Mesodermal cell (in vitro differentiated cells): ENCODE results near the gene ZNF467.

Experiments
- H3K27ac ChIP-seq: 2 replicates; pipeline ENCODE4 v1.7.0; 2013; ENCODE audit warnings: mild to moderate bottlenecking, low read depth, low read length, moderate library complexity; ENCODE audit not compliant: severe bottlenecking
- H3K36me3 ChIP-seq: 2 replicates; pipeline ENCODE4 v1.7.1; 2013; ENCODE audit warnings: mild to moderate bottlenecking, low read length, moderate library complexity; ENCODE audit not compliant: control insufficient read depth, insufficient read depth
- H3K4me1 ChIP-seq: one replicate; pipeline ENCODE4 v1.7.1; 2013; ENCODE audit warnings: mild to moderate bottlenecking, low read length; ENCODE audit not compliant: insufficient read depth, control insufficient read depth, poor library complexity, severe bottlenecking
- H3K4me3 ChIP-seq: 2 replicates; pipeline ENCODE4 v1.7.0; 2013; ENCODE audit warnings: low read length, control low read depth, mild to moderate bottlenecking; ENCODE audit not compliant: insufficient read depth, poor library complexity, severe bottlenecking; ENCODE audit errors: extremely low read depth
- H3K9me3 ChIP-seq: 2 replicates; pipeline ENCODE4 v1.7.1; 2013; ENCODE audit warnings: mild to moderate bottlenecking, low read length, moderate library complexity; ENCODE audit not compliant: control insufficient read depth
- WGBS, 2 experiments: methylation state at CpG; one replicate each; pipeline ENCODE4 v1.1.5; 2013; ENCODE audit warnings: missing lambda C conversion rate in 2 of 2; ENCODE audit not compliant: insufficient coverage in 2 of 2; 5-methylcytosine and 5-hydroxymethylcytosine counted together

Gene ZNF467

DNA sequence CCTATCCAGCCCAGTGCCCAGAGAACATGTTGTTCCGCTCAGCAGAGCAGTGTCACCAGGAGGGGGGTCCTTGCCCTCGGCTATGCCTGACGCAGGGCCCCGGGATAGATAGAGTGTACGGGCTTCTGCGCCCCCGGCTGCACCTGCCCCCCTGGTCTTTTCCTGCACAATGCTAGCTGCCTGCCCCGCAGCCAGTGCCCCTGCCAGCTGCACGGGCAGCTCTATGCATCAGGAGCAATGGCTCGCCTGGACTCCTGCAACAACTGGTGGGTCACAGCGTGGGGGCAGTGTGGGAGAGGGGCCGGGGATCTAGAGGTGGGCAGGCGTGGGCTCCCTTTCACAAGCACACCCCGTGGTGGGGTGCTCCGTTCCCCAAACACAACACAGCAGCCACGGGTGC, 33.3 kb upstream of the ZNF467 start:
- no peaks in the 10 kb centered on the region for H3K36me3 ChIP-seq
- no peaks in the 10 kb centered on the region for H3K9me3 ChIP-seq
- 76 to 87% methylated on average over 11 to 12 of the region's 16 CpGs for WGBS, 2 experiments
- no peak overlapping the region for H3K4me3 ChIP-seq
- no peak overlapping the region for H3K27ac ChIP-seq
- H3K4me1 ChIP-seq = no peaks in the 10 kb centered on the region

DNA sequence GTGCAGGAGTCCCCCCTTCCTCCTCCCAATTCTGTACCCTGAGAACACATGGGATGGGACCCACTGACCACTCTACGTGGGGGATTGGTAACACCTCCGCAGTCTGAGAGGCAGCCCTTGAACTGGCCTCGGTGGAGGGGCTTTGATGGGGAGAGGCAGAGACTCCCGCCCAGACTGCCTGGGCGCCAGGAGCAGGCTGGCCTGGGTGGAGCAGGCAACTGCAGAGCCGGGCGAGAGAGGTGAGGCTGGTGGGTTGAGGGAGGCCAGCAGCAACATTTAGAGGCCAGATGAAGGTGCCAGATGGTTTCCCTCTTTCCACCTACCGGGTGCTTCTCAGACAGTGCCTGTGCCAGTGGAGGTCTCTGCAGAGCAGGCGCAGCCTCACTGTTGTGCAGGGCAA, 30.7 kb upstream of the ZNF467 start:
- no peak overlapping the region for H3K27ac ChIP-seq
- WGBS, 2 experiments = 87 to 89% methylated on average over 8 to 9 of the region's 9 CpGs
- no peak overlapping the region for H3K4me3 ChIP-seq
- H3K4me1 ChIP-seq = no peaks in the 10 kb centered on the region
- no peaks in the 10 kb centered on the region for H3K9me3 ChIP-seq
- H3K36me3 ChIP-seq = no peaks in the 10 kb centered on the region

DNA sequence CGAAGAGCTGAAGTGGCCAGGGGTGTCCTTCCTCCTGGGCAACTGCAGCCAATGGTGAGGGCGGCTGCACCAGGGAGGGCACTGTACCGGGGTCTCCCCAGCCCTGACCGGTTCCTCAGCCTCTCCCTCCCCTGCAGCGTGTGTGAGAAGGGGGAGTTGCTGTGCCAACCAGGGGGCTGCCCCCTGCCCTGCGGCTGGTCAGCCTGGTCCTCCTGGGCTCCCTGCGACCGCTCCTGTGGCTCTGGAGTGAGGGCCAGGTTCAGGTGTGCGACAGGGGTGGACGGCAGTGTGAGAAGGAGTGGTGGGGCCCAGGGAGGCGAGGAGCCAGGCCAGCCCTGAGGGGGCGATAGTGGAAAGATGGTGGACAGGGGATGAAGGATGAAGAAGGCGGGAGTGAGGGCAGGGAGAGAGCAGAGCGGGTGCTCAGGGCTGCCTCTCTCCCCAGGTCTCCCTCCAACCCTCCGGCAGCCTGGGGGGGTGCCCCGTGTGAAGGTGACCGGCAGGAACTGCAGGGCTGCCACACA, 30.2 kb upstream of the ZNF467 start:
- 79 to 85% methylated on average over 7 to 8 of the region's 17 CpGs for WGBS, 2 experiments
- Histone ChIP-seq H3K4me3 (no peak overlapping the region), H3K27ac (no peak overlapping the region)

DNA sequence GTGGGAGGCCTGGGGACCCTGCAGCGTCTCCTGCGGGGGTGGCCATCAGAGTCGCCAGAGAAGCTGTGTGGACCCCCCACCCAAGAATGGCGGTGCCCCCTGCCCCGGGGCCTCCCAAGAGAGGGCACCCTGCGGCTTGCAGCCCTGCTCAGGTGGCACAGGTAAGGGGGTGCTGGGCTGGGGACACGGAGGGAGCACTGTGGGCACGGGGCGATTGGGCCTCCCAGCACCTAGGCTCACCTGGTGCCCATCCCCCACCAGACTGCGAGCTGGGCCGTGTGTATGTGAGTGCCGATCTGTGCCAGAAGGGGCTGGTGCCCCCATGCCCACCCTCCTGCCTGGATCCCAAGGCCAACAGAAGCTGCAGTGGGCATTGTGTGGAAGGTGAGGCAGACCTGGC, 29.6 kb upstream of the ZNF467 start:
- no peak overlapping the region for H3K27ac ChIP-seq
- H3K4me3 ChIP-seq = no peak overlapping the region
- no peaks in the 10 kb centered on the region for H3K36me3 ChIP-seq
- H3K9me3 ChIP-seq = no peaks in the 10 kb centered on the region
- H3K4me1 ChIP-seq = no peaks in the 10 kb centered on the region
- WGBS, 2 experiments = 91 to 96% methylated on average over 6 to 11 of the region's 12 CpGs

More for the DNA sequence above, 30.2 kb upstream of the ZNF467 start:
- H3K9me3 ChIP-seq = no peaks in the 10 kb centered on the region
- H3K4me1 ChIP-seq = no peaks in the 10 kb centered on the region
- H3K36me3 ChIP-seq = no peaks in the 10 kb centered on the region

DNA sequence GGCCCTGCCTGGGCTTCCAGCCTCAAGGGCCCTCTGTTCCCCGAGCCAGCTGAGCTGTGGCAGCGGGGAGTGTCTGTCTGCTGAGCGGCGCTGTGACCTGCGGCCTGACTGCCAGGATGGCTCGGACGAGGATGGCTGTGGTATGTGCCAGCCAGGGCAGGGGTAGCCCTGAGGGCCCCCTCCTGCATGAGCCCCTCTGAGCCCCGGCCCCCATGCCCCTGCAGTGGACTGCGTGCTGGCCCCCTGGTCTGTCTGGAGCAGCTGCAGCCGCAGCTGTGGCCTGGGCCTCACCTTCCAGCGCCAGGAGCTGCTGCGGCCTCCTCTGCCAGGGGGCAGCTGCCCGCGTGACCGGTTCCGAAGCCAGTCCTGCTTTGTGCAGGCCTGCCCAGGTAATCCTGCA, 28.4 kb upstream of the ZNF467 start:
- Histone ChIP-seq H3K9me3 (no peaks in the 10 kb centered on the region), H3K4me1 (no peaks in the 10 kb centered on the region), H3K27ac (no peak overlapping the region), H3K4me3 (no peak overlapping the region), H3K36me3 (no peaks in the 10 kb centered on the region)
- 80 to 88% methylated on average over 14 to 16 of the region's 16 CpGs for WGBS, 2 experiments

DNA sequence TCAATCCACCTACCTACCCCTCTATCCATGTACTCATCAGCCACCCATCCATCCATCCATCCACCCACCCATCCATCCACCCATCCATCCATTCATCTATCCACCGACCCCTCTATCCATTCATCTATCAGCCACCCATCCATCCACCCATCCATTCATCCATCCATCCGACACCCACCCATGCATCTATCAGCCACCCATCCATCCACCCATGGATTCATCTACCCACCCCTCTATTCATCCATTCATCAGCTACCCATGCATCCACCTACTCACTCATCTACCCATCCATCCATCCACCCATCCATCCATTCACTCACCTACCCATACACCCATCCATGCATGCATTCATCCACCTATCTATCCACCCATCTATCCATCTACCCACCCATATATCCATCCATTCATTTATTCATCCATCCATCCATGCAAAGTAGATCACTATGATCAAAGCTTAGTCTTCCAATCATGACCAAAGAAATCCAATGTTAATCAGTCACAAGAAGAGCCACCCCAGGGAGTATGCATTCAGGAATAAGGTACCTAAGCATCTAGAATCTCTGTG, 27.7 kb upstream of the ZNF467 start:
- Histone ChIP-seq H3K9me3 (no peaks in the 10 kb centered on the region), H3K36me3 (no peaks in the 10 kb centered on the region), H3K4me1 (no peaks in the 10 kb centered on the region), H3K4me3 (no peak overlapping the region), H3K27ac (no peak overlapping the region)
- 85 to 88% methylated on average over 2 of the region's 2 CpGs for WGBS, 2 experiments

DNA sequence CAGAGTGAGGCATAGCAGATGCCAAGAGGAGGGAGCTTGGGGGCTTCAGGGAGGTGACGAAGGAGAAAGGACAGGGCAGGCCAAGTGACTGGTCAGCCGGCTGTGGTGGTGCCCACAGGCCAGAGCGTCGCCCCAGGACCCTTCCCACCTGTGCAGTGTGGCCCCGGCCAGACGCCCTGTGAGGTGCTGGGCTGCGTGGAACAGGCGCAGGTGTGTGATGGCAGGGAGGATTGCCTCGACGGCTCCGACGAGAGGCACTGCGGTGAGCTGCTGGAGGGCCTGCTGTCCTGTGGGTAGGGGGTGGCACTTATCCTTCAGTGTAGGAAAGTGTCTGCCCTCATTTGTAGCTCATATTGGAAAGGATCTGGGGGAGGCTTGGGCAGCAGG, 26.8 kb upstream of the ZNF467 start:
- Histone ChIP-seq H3K4me1 (no peaks in the 10 kb centered on the region), H3K36me3 (no peaks in the 10 kb centered on the region), H3K27ac (no peak overlapping the region), H3K4me3 (no peak overlapping the region), H3K9me3 (no peaks in the 10 kb centered on the region)
- WGBS, 2 experiments = 91% methylated on average over 10 of the region's 13 CpGs; no CpG with 5 or more reads in 1 of the 2 experiments

DNA sequence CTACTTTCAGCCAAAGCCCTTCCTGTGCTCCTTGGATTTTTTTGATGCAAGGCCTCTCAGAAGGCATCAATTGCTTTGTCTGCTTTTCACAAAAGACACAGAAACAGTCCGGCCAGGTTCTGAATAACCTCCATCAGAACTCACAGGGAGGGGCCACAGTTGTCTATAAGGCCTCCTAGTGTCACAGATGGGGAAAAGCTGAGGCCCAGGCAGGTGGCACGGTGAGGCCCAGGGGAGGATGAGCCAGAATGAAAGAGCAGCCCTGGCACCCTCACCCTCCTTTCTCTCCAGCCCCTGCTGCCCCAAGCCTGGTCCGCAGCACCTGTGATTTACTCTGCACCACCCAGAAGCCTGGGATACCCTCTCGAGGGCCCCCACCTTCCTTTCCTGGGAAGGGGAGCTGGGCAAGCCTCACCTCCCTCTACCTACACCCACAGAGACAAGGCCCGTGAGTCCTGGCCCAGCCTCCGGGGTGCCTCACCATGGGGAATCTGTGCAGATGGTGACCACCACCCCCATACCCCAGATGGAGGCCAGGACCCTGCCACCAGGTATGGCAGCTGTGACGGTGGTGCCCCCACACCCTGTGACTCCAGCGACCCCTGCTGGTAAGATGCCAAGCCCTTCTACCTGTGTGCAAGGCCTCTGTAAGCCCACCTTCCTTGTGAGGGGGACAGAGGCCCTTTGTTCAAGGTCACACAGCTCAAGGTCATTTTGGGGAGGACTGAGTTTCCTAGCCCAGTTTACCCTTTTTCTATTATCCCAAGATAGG, 26.2 kb upstream of the ZNF467 start:
- H3K9me3 ChIP-seq = no peaks in the 10 kb centered on the region
- H3K4me1 ChIP-seq = no peaks in the 10 kb centered on the region
- WGBS, 2 experiments = 58 to 62% methylated on average over 5 to 6 of the region's 8 CpGs
- H3K27ac ChIP-seq = no peak overlapping the region
- no peaks in the 10 kb centered on the region for H3K36me3 ChIP-seq
- H3K4me3 ChIP-seq = no peak overlapping the region

DNA sequence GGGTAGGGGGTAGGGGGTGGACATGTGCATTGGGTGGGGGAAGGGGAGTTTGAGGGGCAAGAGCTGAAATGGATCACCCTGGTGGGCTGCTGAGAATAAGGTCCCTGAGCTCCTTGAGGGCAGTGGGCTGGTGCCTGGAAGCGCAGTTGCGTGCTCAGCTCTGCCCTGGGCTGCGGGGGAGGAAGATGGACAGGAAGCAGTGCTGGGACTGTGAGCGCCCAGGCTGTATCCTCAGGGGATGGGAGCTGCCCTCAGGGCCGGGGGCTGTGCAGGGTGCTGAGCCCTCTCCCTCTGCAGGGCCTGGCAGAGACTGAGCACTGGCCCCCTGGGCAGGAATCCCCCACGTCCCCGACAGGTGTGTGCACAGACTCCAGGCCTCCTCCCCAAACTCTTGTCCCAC, 24.4 kb upstream of the ZNF467 start:
- WGBS, 2 experiments = 88 to 92% methylated on average over 7 of the region's 7 CpGs
- Histone ChIP-seq H3K9me3 (no peaks in the 10 kb centered on the region), H3K4me3 (no peak overlapping the region), H3K27ac (no peak overlapping the region), H3K36me3 (no peaks in the 10 kb centered on the region), H3K4me1 (no peaks in the 10 kb centered on the region)

DNA sequence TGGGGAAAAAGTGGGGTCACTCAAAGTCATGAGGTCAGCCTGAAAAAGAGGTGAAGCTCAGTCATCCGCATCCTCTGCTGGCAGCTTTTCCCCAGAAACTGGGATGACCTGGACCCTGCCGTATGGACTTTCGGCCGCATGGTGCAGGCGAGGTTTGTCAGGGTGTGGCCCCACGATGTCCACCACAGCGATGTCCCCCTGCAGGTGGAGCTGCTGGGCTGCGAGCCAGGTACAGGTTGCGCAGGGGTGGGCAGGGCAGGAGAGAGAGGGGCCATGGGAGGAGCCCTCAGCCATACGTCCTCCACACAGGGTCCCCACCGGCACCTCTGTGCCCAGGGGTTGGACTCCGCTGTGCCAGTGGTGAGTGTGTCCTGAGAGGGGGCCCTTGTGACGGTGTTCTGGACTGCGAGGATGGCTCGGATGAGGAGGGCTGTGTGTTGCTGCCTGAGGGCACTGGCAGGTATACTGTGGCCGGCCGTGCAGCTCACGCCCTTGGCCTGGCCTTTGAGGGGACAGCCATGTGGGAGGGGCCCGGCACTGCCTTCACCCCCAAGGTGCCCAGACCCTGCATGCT, 23.0 kb upstream of the ZNF467 start:
- Histone ChIP-seq H3K9me3 (no peaks in the 10 kb centered on the region), H3K4me3 (no peak overlapping the region), H3K36me3 (no peaks in the 10 kb centered on the region), H3K4me1 (no peaks in the 10 kb centered on the region), H3K27ac (no peak overlapping the region)
- WGBS, 2 experiments = 87 to 93% methylated on average over 16 to 18 of the region's 19 CpGs

DNA sequence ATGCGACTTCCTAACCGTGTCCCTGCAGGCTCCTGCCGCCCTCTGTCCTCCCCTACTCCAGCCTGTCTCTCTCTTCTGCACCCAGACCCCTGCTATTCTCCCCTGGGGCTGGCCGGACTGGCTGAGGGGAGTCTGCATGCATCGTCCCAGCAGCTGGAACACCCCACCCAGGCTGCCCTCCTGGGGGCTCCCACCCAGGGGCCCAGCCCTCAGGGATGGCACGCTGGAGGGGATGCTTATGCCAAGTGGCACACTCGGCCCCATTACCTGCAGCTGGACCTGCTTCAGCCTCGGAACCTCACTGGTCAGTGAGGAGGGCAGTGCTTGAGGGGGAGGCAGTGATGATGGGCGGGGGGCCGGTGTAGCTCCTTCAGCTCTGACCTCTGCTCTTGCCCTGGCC, 21.7 kb upstream of the ZNF467 start:
- Histone ChIP-seq H3K4me1 (no peaks in the 10 kb centered on the region), H3K4me3 (no peak overlapping the region), H3K9me3 (no peaks in the 10 kb centered on the region), H3K27ac (no peak overlapping the region), H3K36me3 (no peaks in the 10 kb centered on the region)
- 88 to 93% methylated on average over 8 to 9 of the region's 10 CpGs for WGBS, 2 experiments
